HG02885 (cell line): ENCODE results near the gene ZNF768.

ENCODE experiments used
- ATAC-seq: cut with Tn5 transposase; IDR thresholded peaks from one replicate; pipeline ENCODE4 v1.9.1; 2021; ENCODE audit warnings: mild to moderate bottlenecking; ENCODE audit not compliant: unreplicated experiment, poor library complexity

ZNF768 gene

GRCh38 chr16:30519120-30520049, 7.0 kb downstream of the ZNF768 start:
- no peak for ATAC-seq

- no peak for ATAC-seq
These were observed 7.8 kb downstream of the ZNF768 start for GRCh38 chr16:30518552-30518951.

- no peak for ATAC-seq
These were observed 11.1 kb downstream of the ZNF768 start for GRCh38 chr16:30515275-30515674.

- no peak for ATAC-seq
These were observed 14.9 kb downstream of the ZNF768 start for GRCh38 chr16:30511509-30511908.

GRCh38 chr16:30510376-30510938, 15.9 kb downstream of the ZNF768 start:
- no peak for ATAC-seq

GRCh38 chr16:30509081-30509765, 17.1 kb downstream of the ZNF768 start:
- ATAC-seq: no peak

- ATAC-seq: no peak
These were observed 22.7 kb downstream of the ZNF768 start for GRCh38 chr16:30503403-30504296.

GRCh38 chr16:30499284-30499683, 27.1 kb downstream of the ZNF768 start:
- ATAC-seq: no peak

- ATAC-seq: no peak
These were observed 31.7 kb downstream of the ZNF768 start for GRCh38 chr16:30494709-30495108.

GRCh38 chr16:30493941-30494488, 32.4 kb downstream of the ZNF768 start:
- ATAC-seq: no peak

- ATAC-seq: no peak
These were observed 34.5 kb downstream of the ZNF768 start for GRCh38 chr16:30491744-30492308.

GRCh38 chr16:30491229-30491628, 35.1 kb downstream of the ZNF768 start:
- ATAC-seq: no peak

GRCh38 chr16:30490210-30490609, 36.2 kb downstream of the ZNF768 start:
- no peak for ATAC-seq

GRCh38 chr16:30488764-30489605, 37.4 kb downstream of the ZNF768 start:
- ATAC-seq: no peak

- no peak for ATAC-seq
These were observed 40.4 kb downstream of the ZNF768 start for GRCh38 chr16:30485818-30486436.

GRCh38 chr16:30484887-30485286, 41.5 kb downstream of the ZNF768 start:
- ATAC-seq: no peak

GRCh38 chr16:30482366-30482765, 44.0 kb downstream of the ZNF768 start:
- ATAC-seq: no peak

- ATAC-seq: no peak
These were observed 45.0 kb downstream of the ZNF768 start for GRCh38 chr16:30481381-30481780.
